ENCODE data around the gene IGSF9B.

The IGSF9B gene

GRCh38 chr11:133943950-133944698 lies 12.6 kb downstream of the IGSF9B start:
- Mint-ChIP-seq H3K27me3 (peaks cover 25 to 34% of the 10 kb centered on the region in 2 donors), H3K27ac (no peak overlapping the region), H3K4me3 (no peak overlapping the region), H3K9me3 (peaks cover 12% of the 10 kb centered on the region in 2 donors), H3K4me1 (peaks cover 0 to 3% of the 10 kb centered on the region in 2 donors), H3K36me3 (no peaks in the 10 kb centered on the region)
- ATAC-seq (replicated peaks) (no peak), DNase-seq (no peak)

GRCh38 chr11:133942577-133942976 lies 14.2 kb downstream of the IGSF9B start:
- peaks cover 0 to under 1% of the 10 kb centered on the region in 2 donors for H3K4me1 Mint-ChIP-seq
- H3K4me3 Mint-ChIP-seq, result no peak overlapping the region
- no peak for DNase-seq
- H3K27me3 Mint-ChIP-seq, result peaks cover 10 to 20% of the 10 kb centered on the region in 2 donors
- ATAC-seq (replicated peaks), result no peak
- no peak overlapping the region for H3K27ac Mint-ChIP-seq
- peaks cover 12% of the 10 kb centered on the region in 2 donors for H3K9me3 Mint-ChIP-seq
- no peaks in the 10 kb centered on the region for H3K36me3 Mint-ChIP-seq

GRCh38 chr11:133941546-133941945 lies 15.2 kb downstream of the IGSF9B start:
- Mint-ChIP-seq H3K9me3 (peaks cover 12% of the 10 kb centered on the region in 2 donors), H3K4me1 (no peaks in the 10 kb centered on the region), H3K36me3 (no peaks in the 10 kb centered on the region), H3K4me3 (no peak overlapping the region), H3K27me3 (peaks cover 4 to 14% of the 10 kb centered on the region in 2 donors), H3K27ac (no peak overlapping the region)
- no peak for ATAC-seq (replicated peaks)
- DNase-seq, result no peak

- Mint-ChIP-seq H3K27me3 (peaks cover 0 to 3% of the 10 kb centered on the region in 2 donors), H3K4me3 (no peak overlapping the region), H3K27ac (no peak overlapping the region), H3K36me3 (no peaks in the 10 kb centered on the region), H3K9me3 (peaks cover 12% of the 10 kb centered on the region in 2 donors), H3K4me1 (no peaks in the 10 kb centered on the region)
- DNase-seq, result no peak
- ATAC-seq (replicated peaks), result no peak
Observed at GRCh38 chr11:133940034-133940433, 16.7 kb downstream of the IGSF9B start.

GRCh38 chr11:133939558-133939957 lies 17.2 kb downstream of the IGSF9B start:
- Mint-ChIP-seq H3K4me3 (no peak overlapping the region), H3K4me1 (no peaks in the 10 kb centered on the region), H3K27ac (no peak overlapping the region), H3K27me3 (no peaks in the 10 kb centered on the region), H3K9me3 (peaks cover 12% of the 10 kb centered on the region in 2 donors), H3K36me3 (no peaks in the 10 kb centered on the region)
- ATAC-seq (replicated peaks) (no peak), DNase-seq (no peak)

- H3K4me3 Mint-ChIP-seq, result no peak overlapping the region
- no peak for DNase-seq
- H3K27ac Mint-ChIP-seq, result no peak overlapping the region
- ATAC-seq (replicated peaks), result no peak
- no peaks in the 10 kb centered on the region for H3K4me1 Mint-ChIP-seq
- peaks cover 12% of the 10 kb centered on the region in 2 donors for H3K9me3 Mint-ChIP-seq
- no peaks in the 10 kb centered on the region for H3K36me3 Mint-ChIP-seq
- no peaks in the 10 kb centered on the region for H3K27me3 Mint-ChIP-seq
Observed at GRCh38 chr11:133938166-133938565, 18.6 kb downstream of the IGSF9B start.

GRCh38 chr11:133937468-133937867 lies 19.3 kb downstream of the IGSF9B start:
- no peak for DNase-seq
- no peaks in the 10 kb centered on the region for H3K36me3 Mint-ChIP-seq

GRCh38 chr11:133937015-133937414 lies 19.8 kb downstream of the IGSF9B start:
- Mint-ChIP-seq H3K27me3 (no peaks in the 10 kb centered on the region), H3K4me3 (no peak overlapping the region), H3K4me1 (peaks cover 0 to under 1% of the 10 kb centered on the region in 2 donors), H3K9me3 (peaks cover 12% of the 10 kb centered on the region in 2 donors), H3K36me3 (no peaks in the 10 kb centered on the region), H3K27ac (no peak overlapping the region)
- ATAC-seq (replicated peaks) (no peak), DNase-seq (no peak)

More at GRCh38 chr11:133937468-133937867, 19.3 kb downstream of the IGSF9B start:
- Mint-ChIP-seq H3K4me1 (no peaks in the 10 kb centered on the region), H3K4me3 (no peak overlapping the region), H3K27ac (no peak overlapping the region), H3K27me3 (no peaks in the 10 kb centered on the region), H3K9me3 (peaks cover 12% of the 10 kb centered on the region in 2 donors)
- no peak for ATAC-seq (replicated peaks)

GRCh38 chr11:133936592-133936991 lies 20.2 kb downstream of the IGSF9B start:
- no peak for DNase-seq
- peaks cover 12% of the 10 kb centered on the region in 2 donors for H3K9me3 Mint-ChIP-seq
- peaks cover 0 to 2% of the 10 kb centered on the region in 2 donors for H3K4me1 Mint-ChIP-seq
- H3K36me3 Mint-ChIP-seq, result no peaks in the 10 kb centered on the region
- H3K27ac Mint-ChIP-seq, result no peak overlapping the region
- no peak overlapping the region for H3K4me3 Mint-ChIP-seq
- ATAC-seq (replicated peaks), result no peak
- no peaks in the 10 kb centered on the region for H3K27me3 Mint-ChIP-seq

GRCh38 chr11:133936136-133936535 lies 20.6 kb downstream of the IGSF9B start:
- Mint-ChIP-seq H3K27ac (no peak overlapping the region), H3K4me3 (no peak overlapping the region)
- DNase-seq, result no peak

GRCh38 chr11:133935551-133935910 lies 21.2 kb downstream of the IGSF9B start:
- ATAC-seq (replicated peaks) (no peak), DNase-seq (no peak)
- Mint-ChIP-seq H3K9me3 (peaks cover 11% of the 10 kb centered on the region in 2 donors), H3K4me3 (no peak overlapping the region), H3K27me3 (no peaks in the 10 kb centered on the region), H3K4me1 (peaks cover 0 to 2% of the 10 kb centered on the region in 2 donors), H3K27ac (no peak overlapping the region), H3K36me3 (no peaks in the 10 kb centered on the region)

More at GRCh38 chr11:133936136-133936535, 20.6 kb downstream of the IGSF9B start:
- Mint-ChIP-seq H3K9me3 (peaks cover 12% of the 10 kb centered on the region in 2 donors), H3K4me1 (peaks cover 0 to 2% of the 10 kb centered on the region in 2 donors), H3K27me3 (no peaks in the 10 kb centered on the region), H3K36me3 (no peaks in the 10 kb centered on the region)
- no peak for ATAC-seq (replicated peaks)

- DNase-seq (no peak), ATAC-seq (replicated peaks) (no peak)
- no peaks in the 10 kb centered on the region for H3K36me3 Mint-ChIP-seq
Observed at GRCh38 chr11:133934599-133935550, 21.9 kb downstream of the IGSF9B start.

GRCh38 chr11:133934096-133934495 lies 22.7 kb downstream of the IGSF9B start:
- DNase-seq (no peak), ATAC-seq (replicated peaks) (no peak)
- Mint-ChIP-seq H3K4me1 (peaks cover 0 to 2% of the 10 kb centered on the region in 2 donors), H3K9me3 (no peaks in the 10 kb centered on the region), H3K27me3 (no peaks in the 10 kb centered on the region), H3K27ac (no peak overlapping the region), H3K36me3 (no peaks in the 10 kb centered on the region), H3K4me3 (no peak overlapping the region)

More at GRCh38 chr11:133934599-133935550, 21.9 kb downstream of the IGSF9B start:
- H3K4me3 Mint-ChIP-seq, result no peak overlapping the region
- no peak overlapping the region for H3K27ac Mint-ChIP-seq
- peaks cover 0 to 2% of the 10 kb centered on the region in 2 donors for H3K4me1 Mint-ChIP-seq
- H3K27me3 Mint-ChIP-seq, result no peaks in the 10 kb centered on the region
- H3K9me3 Mint-ChIP-seq, result peaks cover 4 to 5% of the 10 kb centered on the region in 2 donors

- Mint-ChIP-seq H3K27me3 (peaks cover 9 to 16% of the 10 kb centered on the region in 2 donors), H3K4me1 (peaks cover 4 to 5% of the 10 kb centered on the region in 2 donors), H3K9me3 (no peaks in the 10 kb centered on the region), H3K27ac (no peak overlapping the region), H3K4me3 (no peak overlapping the region), H3K36me3 (no peaks in the 10 kb centered on the region)
- ATAC-seq (replicated peaks) (no peak), DNase-seq (no peak)
Observed at GRCh38 chr11:133931449-133932060, 25.2 kb downstream of the IGSF9B start.
